Lower leg skin (tissue), 3 donors: Measurements from ENCODE around the gene ANK2.

Source experiments
- CTCF ChIP-seq, 3 donors: fragments of 450-650 bp; IDR thresholded peaks; one replicate each; pipeline ENCODE4 v1.5.1; 2016; ENCODE audit warnings: antibody characterized with exemption in 3 of 3, mild to moderate bottlenecking in 3 of 3, moderate library complexity in 2 of 3
- POLR2A ChIP-seq, 2 donors: fragments of 450-650 bp; IDR thresholded peaks; one replicate each; pipeline ENCODE4 v1.6.1; 2016 to 2017; ENCODE audit warnings: antibody characterized with exemption in 2 of 2, mild to moderate bottlenecking in 1 of 2, moderate library complexity in 1 of 2

GRCh38 chr4:113300471-113300928 is 251.0 kb downstream of the ANK2 start:
- TF ChIP-seq CTCF (IDR thresholded peaks at IDR 0.05) (no peak), POLR2A (IDR thresholded peaks at IDR 0.05) (no peak)
